ENCODE measurements around the gene CYP2C19.
"Not testable (repeated sequence)": the region's sequence is repeated elsewhere in the genome, so short reads cannot be mapped to it uniquely, and the experiment has no call there.

The CYP2C19 gene

DNA sequence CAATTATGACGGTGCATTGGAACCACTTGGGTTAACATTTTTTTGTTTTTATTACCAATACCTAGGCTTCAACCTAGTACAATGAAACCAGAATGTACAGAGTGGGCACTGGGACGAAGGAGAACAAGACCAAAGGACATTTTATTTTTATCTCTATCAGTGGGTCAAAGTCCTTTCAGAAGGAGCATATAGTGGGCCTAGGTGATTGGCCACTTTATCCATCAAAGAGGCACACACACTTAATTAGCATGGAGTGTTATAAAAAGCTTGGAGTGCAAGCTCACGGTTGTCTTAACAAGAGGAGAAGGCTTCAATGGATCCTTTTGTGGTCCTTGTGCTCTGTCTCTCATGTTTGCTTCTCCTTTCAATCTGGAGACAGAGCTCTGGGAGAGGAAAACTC lies at the start of gene CYP2C19:
CYP2C19 (plus strand) TSS at position 289 of the 400 bp plus-strand sequence; CDS start at position 314, 25 bp downstream.
- no peak for DNase-seq

DNA sequence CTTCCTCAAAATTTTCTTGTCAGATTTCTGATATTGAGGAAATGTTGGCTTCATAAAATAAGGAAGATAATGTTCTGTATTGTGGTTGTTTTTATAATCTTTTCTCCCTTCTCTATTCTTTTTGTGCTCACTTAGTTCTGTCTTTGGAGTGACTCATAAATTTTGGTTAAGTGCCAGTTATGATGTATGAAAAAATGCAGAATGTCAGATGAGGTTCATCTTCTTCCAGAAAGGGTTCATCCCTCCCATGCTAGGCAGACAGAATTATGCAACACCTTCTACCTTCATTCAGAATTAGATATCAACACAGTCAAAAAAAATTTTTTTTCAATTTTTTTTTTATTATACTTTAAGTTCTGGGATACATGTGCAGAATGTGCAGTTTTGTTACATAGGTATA lies 36.6 kb upstream of the CYP2C19 start:
- no peak for DNase-seq

- no peak for DNase-seq
These were observed 27.3 kb upstream of the CYP2C19 start for GRCh38 chr10:94735197-94735596.

DNA sequence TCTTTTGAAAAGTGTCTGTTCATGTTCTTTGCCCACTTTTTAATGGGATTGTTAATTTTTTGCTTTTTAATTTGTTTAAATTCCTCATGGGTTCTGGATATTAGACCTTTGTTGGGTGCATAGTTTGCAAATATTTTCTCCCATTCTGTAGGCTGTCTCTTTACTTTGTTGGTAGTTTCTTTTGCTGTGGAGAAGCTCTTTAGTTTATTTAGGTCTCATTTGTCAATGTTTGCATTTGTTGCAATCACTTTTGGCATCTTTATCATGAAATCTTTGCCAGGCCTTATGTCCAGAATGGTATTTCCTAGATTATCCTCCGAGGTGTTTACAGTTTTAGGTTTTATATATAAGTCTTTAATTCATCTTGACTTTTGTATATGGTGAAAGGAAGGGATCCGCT lies 23.9 kb upstream of the CYP2C19 start:
- DNase-seq: no peak

- DNase-seq: no peak
These were observed 15.3 kb upstream of the CYP2C19 start for GRCh38 chr10:94747137-94747536.

- DNase-seq: no peak
These were observed 14.6 kb upstream of the CYP2C19 start for GRCh38 chr10:94747838-94748237.

DNA sequence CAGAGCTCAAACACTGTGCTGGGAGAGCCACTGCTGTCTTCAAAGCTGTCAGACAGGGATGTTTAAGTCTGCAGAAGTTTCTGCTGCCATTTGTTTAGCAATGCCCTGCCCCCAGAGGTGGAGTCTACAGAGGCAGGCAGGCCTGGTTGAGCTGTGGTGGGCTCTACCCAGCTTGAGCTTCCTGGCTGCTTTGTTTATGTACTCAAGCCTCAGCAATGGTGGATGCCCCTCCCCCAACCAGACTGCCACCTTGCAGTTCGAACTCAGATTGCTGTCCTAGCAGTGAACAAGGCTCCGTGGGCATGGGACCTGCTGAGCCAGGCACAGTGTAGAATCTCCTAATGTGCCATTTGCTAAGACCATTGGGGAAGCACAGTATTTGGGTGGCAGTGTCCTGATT lies 4.6 kb upstream of the CYP2C19 start:
- DNase-seq: no peak

DNA sequence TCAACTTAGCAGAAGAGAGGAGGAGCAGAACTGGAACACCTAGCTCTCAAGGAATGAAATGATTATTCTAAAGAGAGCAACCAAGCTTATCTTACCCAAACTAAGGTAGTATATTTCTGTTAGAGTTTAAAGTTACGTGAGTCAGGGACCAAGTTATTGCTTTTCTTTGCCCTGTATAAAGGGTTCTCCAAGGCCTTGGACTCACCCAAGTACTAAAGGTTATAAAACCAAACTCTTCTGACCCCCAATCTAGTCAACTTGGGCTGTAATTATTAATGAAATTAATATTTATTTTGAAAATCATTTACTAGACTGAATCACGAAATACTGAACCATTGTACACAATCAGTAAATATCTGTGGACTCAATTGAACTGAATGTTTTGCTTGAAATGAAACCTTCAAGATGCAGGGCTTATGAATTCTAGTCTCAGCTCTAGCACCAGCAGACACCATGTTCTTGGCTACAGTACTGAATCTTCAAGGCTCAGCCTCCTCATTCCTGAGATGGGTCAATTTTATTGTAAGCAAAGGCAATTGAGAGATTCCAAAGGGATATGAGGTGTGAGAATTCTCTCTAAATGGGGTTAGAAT lies 1.8 kb upstream of the CYP2C19 start:
- no peak for DNase-seq

GRCh38 chr10:94775425-94775824 lies 12.9 kb downstream of the CYP2C19 start:
- not testable (repeated sequence) for DNase-seq

DNA sequence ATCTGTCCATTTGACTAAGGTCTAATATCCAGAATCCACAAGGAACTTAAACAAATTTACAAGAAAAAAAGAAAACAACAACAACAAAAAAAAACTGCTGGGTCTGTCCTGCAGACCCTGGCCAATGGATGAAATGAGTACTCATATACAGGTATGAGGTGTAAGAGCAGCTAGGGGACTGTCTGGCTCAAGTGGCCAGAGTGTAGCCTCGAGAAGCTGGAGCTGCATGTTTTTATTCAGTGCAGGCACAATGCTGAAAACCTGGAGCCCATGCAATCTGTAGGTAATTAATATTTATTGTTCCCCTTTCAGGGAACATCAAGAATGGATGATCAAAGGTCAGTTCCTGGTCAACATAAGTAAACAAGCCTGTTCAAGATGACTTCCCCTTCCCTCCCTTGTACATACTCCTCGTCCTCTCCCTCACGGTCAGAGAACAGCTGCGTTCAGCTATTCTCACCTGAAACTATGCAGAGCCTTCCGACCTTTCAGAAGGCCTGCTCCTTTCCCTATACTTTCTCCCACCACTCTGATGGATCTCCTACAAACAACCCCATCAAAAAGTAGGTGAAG lies 15.5 kb downstream of the CYP2C19 start:
- no peak for DNase-seq

GRCh38 chr10:94780844-94781243 lies 18.4 kb downstream of the CYP2C19 start:
- DNase-seq: no peak

- DNase-seq: no peak
These were observed 21.8 kb downstream of the CYP2C19 start for GRCh38 chr10:94784256-94784655.

GRCh38 chr10:94785211-94785610 lies 22.7 kb downstream of the CYP2C19 start:
- no peak for DNase-seq

DNA sequence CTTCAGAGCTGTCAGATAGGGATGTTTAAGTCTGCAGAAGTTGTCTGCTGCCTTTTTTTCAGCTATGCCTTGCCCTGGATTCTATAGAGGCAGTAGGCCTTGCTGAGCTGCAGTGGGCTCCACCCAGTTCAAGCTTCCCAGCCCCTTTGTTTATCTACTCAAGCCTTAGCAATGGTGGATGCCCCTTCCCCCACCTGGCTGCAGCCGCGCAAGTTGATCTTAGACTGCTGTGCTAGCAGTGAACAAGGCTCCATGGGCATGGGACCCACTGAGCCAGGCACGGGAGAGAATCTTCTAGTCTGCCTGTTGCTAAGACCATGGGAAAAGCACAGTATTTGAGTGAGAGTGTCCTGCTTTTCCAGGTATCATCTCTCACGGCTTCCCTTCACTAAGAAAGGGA lies 38.1 kb downstream of the CYP2C19 start:
- DNase-seq: not testable (repeated sequence)

GRCh38 chr10:94803307-94803706 lies 40.8 kb downstream of the CYP2C19 start:
- no peak for DNase-seq

GRCh38 chr10:94830025-94830424 lies 67.5 kb downstream of the CYP2C19 start:
- DNase-seq: not testable (repeated sequence)

DNA sequence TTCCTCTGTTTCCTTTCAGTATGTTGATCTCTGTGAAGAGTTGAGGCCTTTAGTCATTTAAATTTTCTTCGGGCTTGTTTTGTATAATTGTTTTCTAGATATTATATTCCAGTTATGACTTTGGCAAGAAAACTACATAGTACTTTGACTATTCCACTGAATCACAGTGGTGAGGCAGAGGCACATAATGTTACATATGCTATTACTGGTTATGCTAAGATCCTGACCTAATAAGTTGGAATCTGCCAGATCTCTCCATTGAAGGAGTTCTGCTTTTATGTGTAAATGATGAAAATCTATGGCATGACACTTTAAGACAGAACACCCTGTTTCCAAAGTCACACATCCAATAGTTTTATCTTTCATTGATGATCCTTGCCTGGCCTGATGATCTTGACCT lies 83.7 kb downstream of the CYP2C19 start:
- no peak for DNase-seq

DNA sequence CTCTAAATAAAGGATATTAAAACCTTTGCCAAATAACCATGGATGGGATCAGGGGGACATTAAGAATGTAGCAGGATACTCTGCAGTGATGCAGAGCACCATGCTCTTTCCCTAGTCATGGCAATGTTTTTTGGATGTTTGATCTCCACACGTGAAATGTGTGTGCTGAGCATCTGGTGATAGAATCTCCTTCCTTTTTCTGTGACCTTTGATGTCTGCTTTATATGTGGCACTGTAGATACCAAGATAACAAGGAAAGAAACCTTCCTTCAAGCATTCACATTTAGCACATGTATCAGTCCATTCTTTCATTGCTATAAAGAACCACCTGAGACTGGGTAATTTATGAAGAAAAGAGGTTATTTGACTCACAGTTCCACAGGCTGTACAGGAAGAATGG lies 88.3 kb downstream of the CYP2C19 start:
- DNase-seq: no peak

GRCh38 chr10:94851263-94851662 lies 88.8 kb downstream of the CYP2C19 start:
- DNase-seq: no peak

GRCh38 chr10:94852438-94852837 lies 90.0 kb downstream of the CYP2C19 start:
- no peak for DNase-seq

- no peak for DNase-seq
These were observed 90.6 kb downstream of the CYP2C19 start for GRCh38 chr10:94853065-94853464.

GRCh38 chr10:94858005-94858404 lies 95.5 kb downstream of the CYP2C19 start:
- no peak for DNase-seq

DNA sequence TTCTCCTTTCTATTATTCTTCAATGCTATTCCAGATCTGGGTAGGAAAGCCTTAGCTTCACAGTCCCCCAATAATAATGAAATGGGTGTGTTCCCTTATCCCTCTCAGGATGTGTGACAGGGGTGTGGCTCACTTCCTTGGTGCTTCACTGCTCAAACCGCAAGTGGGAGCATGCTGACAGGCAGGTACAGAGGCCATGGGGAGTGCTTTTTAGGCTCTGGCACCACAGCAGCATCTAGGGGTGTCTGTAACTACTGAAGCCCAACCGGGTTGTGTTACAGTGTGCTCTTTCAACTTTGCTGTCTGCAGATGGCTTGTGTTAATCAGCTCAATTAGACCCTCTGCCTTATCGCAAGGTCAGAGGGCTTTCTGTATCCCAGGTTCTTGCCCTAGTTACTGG lies 96.6 kb downstream of the CYP2C19 start:
- no peak for DNase-seq

- DNase-seq: no peak
These were observed 116.2 kb downstream of the CYP2C19 start for GRCh38 chr10:94878649-94879048.

GRCh38 chr10:94879214-94879613 lies 116.7 kb downstream of the CYP2C19 start:
- no peak for DNase-seq

Measured in stimulated activated CD4-positive, alpha-beta T cell treated with anti-CD3 and anti-CD28 coated beads, Interleukin-4, amount 100 ng/mL, for 4 hours (primary cell).